ENCODE measurements around the gene TEX54.
"Not testable (repeated sequence)": the region's sequence is repeated elsewhere in the genome, so short reads cannot be mapped to it uniquely, and the experiment has no call there.

TEX54 gene

GRCh38 chr11:62830904-62831519 is 1.6 kb downstream of the TEX54 start:
- DNase-seq: no peak

DNA sequence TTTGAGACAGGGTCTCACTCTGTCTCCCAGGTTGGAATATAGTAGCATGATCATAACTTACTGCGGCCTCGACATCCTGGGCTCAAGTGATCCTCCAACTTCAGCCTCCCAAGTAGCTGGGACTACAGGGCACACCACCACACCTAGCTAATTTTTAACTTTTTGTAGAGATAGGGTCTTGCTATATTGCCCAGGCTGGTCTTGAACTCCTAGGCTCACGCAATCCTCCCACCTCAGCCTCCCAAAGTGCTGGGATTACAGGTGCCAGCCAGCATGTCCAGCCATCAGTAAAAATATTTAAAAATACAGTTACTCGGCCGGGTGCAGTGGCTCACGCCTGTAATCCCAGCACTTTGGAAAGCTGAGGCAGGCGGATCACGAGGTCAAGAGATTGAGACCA is 4.5 kb downstream of the TEX54 start:
- DNase-seq: not testable (repeated sequence)

DNA sequence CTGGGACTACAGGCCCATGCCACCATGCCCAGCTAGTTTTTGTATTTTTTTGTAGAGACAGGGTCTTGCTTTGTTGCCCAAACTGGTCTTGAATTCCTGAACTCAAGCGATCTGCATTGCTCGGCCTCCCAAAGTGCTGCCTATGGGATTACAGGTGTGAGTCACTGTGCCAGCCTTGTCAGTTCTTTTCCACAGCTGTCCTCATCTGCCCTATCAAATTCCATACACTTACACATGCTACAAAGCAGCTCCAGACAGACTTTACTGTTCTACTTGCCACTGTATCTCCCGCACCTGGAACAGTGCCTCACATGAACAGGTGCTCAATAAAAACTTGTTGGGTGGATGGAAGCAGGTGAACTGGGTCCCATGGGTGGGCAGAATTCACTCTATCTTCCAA is 9.0 kb downstream of the TEX54 start:
- DNase-seq: no peak

DNA sequence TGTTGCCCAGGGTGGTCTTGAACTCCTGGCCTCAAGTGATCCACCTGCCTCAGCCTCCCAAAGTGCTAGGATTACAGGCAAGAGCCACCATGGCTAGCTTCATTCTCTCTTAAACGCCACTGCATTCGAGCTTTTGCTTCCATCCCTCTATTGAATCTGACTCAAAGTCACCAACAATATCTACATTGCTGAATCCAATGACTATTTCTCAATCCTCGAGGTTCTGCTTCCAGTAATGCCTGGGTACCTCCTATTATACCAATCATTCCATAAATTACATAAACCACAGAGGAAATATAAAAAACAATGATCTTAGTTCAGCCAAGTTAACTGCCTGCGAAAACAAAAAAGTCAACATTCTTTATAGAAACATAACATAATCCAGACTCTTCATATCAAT is 15.5 kb downstream of the TEX54 start:
- DNase-seq: no peak

DNA sequence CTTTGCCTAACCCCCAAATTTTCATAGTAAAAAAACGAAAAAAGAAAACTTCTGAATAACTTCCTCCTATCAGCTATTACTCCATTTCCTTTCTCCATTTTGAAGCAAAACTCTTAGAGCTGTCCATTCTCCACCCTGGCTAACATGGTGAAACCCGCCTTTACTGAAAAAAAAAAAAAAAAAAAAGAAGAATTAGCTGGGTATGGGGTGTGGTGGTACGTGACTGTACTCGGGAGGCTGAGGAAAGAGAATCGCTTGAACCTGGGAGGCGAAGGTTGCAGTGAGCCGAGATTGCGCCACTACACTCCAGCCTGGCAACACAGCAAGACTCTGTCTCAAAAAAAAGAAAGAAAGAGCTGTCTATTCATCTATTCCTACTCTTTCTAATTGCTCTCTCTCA is 16.1 kb downstream of the TEX54 start:
- no peak for DNase-seq

GRCh38 chr11:62811659-62812058 is 21.0 kb downstream of the TEX54 start:
- DNase-seq: no peak

GRCh38 chr11:62810748-62811147 is 21.9 kb downstream of the TEX54 start:
- no peak for DNase-seq

GRCh38 chr11:62806611-62807121 is 26.0 kb downstream of the TEX54 start:
- no peak for DNase-seq

GRCh38 chr11:62805961-62806441 is 26.6 kb downstream of the TEX54 start:
- DNase-seq: peak; percentile 43

GRCh38 chr11:62805076-62805892 is 27.4 kb downstream of the TEX54 start, which contains the start of gene NXF1:
NXF1 (minus strand) TSS chr11:62805440; CDS start chr11:62805356, 84 bp downstream.
- DNase-seq: peak; percentile 96

DNA sequence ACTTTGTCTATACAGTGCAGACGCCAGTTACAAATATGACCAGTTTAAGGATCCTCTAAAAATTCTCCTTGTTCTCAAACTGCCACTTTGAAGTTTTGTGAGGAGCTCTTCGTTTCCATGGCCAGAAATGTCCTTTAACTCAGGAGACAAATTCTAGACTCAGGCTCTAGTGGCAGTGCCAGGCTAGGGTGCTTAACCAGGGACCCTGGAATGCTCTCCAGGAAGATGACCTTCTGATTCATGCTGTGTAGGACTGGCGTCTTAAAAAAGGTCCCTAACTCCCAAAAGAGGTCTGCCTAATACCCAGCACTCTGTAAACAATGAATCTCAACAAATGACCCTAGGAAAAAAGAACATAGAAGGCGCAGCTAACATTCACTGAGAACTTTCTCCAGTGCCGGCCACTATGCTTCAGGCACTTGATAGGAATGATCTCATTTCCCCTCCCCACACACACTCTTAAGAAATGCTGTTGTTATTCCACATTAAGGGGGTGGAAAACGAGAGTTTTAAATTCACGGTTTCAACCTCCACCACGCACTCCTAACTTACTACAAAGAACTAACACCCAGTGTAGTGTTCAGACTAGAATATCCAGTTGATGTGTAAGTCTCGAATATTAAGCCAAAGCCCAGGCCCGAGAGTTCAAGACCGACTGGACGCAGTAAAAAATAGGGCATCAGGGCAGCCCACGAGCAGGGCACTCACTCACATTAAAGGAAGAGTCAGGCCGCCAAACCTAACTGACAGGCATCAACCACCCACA is 28.1 kb downstream of the TEX54 start:
- DNase-seq: no peak

DNA sequence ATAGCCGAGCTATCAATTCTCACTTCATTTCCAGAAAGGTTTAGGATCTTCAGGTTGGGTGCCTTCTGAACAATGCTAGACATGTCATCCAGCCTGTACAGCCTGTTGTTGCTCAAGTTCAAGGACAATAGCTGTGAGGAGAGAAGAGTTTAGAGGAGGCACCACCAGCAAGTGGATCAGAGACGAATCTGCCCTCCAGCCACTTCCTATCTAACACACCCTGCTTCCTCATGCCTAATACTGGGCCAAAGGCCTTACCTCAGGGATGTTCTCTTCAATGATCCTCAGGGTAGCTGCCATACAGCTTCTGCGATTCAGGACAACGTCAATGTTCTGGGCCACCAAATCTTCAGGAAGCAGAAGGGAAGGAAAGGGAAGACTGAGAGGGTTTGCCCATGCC is 31.6 kb downstream of the TEX54 start:
- DNase-seq: no peak

DNA sequence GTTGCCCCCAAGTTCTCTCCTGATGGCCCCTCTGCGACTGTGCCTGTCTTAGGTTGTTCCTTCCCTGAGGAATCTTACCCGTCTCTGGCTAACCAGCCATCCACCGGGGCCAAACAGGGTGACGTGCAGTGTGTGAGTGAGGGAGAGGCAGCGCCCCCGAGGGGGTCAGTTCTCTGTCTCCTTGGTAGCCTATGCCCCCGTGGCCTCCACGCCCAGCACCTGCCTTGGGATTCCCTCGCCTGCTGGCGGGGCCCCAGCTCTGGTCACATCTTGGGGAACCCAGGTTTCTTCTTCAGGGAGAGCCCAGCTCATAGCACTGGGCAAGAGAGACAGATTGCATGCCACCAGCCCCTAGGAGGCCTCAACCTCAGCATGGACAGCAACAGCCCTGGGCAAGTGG is 33.2 kb downstream of the TEX54 start:
- no peak for DNase-seq

DNA sequence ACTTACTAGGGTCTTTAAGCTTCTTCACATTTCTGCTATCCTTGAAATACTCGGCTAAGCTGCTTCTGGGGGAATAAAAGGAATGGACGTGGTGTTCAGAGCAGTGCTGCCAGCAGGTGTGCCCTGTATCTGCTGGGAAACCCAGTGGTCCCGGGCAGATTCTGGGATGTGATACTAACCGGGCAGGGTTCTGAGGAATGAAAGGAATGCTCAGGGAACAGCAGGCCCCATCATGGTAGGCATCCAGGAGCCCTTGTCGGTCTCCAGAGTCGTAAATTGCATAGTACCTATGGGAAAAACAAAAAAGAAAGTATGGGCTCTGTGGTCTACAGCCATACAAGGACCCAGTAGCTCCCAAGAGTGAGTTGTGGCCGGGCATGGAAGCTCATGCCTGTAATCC is 36.4 kb downstream of the TEX54 start:
- no peak for DNase-seq

- no peak for DNase-seq
Measured at GRCh38 chr11:62794201-62794775, 38.4 kb downstream of the TEX54 start.

DNA sequence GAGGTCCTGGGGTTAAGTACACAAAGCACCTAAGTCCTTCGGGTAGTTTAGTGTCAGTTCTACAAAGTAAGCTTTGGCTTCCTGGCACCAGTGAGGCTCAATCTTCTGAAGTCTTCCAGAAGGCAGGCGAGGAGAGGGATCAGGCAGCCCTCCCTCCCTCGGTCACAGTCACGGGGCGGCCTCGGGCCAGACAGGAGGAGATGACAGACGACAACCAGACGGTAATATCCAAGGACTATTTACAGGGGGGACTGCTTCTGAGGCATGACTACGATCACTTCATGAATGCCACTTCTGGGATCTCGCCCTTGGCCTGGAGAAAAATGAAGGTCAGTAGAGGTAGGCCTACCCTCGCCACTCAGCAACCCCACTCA is 40.5 kb downstream of the TEX54 start:
- no peak for DNase-seq

- DNase-seq: peak; percentile 90
Measured at GRCh38 chr11:62791501-62792201, 41.0 kb downstream of the TEX54 start, which contains the start of gene TMEM223. TMEM223 (minus strand) TSS chr11:62792006; CDS start chr11:62791994, 12 bp downstream.

- no peak for DNase-seq
Measured at GRCh38 chr11:62789576-62789975, 43.1 kb downstream of the TEX54 start.

GRCh38 chr11:62788991-62789390 is 43.6 kb downstream of the TEX54 start:
- DNase-seq: no peak

- peak; percentile 98 for DNase-seq
Measured at GRCh38 chr11:62787005-62787759, 45.5 kb downstream of the TEX54 start, which contains the start of gene TMEM179B. TMEM179B (plus strand) TSS chr11:62787402; CDS start chr11:62787432, 30 bp downstream.

GRCh38 chr11:62786318-62787004 is 46.2 kb downstream of the TEX54 start:
- DNase-seq: peak; percentile 89
